Activated CD8-positive, alpha-beta memory T cell treated with anti-CD3 and anti-CD28 coated beads, Interleukin-2, amount 50 U/mL, for 24 hours (primary cell): ENCODE results near the gene PHF2.

Source experiments
- DNase-seq: peaks from one replicate; pipeline ENCODE4 v3.0.0-alpha.2; 2020; ENCODE audit errors: extremely low read depth

PHF2 gene

GRCh38 chr9:93587284-93587650, 10.9 kb downstream of the PHF2 start:
- DNase-seq = no peak

DNA sequence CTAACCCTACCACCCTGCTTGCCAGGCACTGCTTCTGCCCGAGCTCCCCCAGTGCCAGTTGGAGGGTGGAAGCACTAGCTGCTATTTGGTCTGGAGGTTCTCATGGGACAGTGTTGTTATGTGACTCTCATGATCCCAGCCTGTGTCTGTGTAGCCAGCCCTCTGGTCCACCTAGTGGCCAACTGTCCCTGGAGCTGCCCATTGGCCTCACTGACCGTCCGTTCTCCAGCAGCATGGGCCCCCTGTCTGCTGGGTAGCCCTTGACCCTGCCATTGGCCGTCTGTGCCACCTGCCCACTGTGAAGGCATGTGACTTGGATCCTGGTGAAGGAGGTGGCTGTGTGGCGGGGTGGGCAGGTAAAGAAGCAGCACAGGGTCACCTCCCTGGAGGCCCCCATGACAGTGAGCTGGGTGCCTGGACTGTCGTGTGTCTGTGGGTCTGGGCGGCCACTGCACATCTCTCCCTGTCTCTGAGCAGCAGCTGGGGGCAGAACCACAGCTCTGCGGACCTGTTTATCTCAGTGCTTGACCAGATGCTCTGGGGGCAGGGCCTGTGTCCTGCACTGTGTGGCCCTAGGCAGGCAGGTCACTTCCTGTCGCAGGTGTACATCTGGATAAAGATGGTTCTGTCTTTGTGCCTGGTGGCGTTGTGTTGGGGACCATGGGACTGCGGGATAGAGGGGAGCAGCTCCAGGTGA, 11.4 kb downstream of the PHF2 start:
- no peak for DNase-seq

DNA sequence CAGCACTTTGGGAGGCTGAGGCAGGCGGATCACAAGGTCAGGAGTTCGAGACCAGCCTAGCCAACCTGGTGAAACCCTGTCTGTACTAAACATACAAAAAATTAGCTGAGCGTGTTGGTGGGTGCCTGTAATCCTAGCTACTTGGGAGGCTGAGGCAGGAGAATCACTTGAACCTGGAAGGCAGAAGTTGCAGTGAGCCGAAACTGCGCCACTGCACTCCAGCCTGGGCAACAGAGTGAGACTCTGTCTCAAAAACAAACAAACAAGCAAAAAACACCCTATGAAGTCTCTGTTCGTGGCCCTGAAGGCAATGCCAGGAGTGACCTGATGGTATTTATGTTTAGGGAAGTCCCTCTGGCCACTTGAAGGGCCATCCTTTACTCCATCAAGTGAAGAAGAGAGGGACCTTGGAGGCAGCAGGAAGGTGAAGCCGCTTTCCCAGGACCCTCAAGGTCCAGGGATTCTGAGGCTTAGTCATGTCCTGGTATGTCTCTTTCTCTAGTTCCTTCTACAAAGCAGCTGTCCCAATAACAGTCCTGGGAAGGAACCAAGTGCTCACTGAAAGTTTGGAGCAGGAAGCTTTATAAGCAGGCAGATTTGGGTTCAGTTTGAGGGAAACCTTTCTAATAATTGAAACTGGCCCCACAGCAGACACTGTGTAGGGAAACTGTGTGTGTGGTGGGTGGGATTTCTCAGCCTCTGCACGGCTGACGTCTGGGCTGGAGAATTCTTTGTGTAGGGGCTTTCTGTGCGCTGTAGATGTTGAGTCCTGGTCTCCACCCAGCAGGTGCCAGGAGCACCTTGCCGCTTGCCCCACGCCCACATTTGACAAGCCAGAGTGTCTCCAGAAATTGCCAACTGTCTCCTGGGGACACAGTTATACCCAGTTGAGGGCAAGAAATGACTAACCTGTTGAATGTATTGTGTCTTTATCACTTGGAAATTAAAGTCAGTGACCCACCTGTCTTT, 12.5 kb downstream of the PHF2 start:
- no peak for DNase-seq

GRCh38 chr9:93589688-93590087, 13.3 kb downstream of the PHF2 start:
- DNase-seq = no peak

- DNase-seq = no peak
These were observed 14.3 kb downstream of the PHF2 start for GRCh38 chr9:93590609-93591234.

DNA sequence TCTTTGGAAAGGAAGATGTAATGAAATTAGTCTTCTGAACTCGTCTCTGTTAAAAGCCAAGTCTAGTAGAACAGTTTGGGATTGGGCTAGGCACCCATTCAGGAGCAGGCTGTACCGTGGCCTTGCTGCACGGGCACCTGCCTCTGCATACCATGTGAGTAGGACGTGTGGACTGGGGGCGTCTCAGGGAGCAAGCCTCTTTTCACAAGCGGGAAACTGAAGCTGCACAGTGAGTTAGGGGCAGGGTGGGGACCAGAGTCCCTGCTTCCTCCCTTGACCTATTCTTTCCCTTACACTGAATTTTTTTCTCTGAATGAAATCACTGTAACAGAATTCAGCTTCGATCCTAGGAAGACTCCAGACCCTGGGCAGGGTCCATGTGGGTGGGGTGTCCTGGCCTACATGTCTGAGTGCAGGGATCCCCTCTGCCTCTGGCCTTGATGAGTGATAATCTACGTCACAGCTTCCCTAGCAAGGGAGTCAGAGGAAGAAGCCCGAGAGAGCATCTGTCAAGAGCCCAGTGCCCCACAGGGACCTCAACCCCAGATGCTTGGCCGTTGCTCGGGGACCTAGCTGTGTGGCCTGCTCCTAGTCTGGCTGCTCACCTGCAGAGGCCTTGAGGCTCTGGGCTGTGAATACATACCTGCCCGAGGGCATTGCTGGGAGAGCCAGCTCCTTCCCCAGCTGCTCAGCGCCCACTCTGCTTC, 15.1 kb downstream of the PHF2 start:
- no peak for DNase-seq

- no peak for DNase-seq
These were observed 15.7 kb downstream of the PHF2 start for GRCh38 chr9:93592008-93592642.

DNA sequence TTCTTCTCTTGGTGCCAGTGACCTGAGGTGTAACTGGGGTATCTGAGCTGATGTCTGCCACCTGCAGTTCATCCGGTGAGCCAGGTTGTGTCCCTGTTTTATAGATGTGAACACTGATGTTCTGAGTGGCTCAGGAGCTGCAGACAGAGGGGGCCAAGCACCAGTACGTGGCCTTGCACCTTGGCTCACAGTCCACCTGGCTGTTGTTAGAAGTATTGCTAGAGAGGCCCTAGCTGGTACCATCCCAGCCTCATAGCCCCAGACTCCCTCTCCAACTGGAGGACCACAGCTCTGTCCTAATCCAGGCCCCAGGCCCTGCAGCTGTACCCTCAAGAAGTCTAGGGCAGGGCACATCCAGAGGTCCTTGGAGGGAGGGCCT, 16.2 kb downstream of the PHF2 start:
- no peak for DNase-seq

- no peak for DNase-seq
These were observed 16.8 kb downstream of the PHF2 start for GRCh38 chr9:93593144-93593658.

- no peak for DNase-seq
These were observed 17.8 kb downstream of the PHF2 start for GRCh38 chr9:93594041-93594756.

DNA sequence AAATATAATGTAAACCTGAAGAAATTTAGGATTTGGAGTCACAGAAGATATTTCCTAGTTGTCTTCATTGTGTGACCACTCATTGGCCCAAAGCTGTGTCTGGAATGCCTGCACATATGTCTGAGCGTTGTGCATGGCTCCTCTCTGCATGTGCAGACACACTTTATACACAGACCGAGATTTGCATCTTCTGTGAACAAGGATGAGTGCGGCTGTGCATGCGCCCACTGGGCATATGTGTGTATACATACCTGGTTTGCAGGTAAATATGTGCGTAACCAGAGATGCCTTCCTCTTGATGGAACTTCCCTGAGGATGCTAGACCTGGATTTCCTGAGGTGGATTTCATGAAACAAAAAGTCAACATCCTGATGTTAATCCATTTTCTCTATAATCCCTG, 19.1 kb downstream of the PHF2 start:
- DNase-seq = no peak

DNA sequence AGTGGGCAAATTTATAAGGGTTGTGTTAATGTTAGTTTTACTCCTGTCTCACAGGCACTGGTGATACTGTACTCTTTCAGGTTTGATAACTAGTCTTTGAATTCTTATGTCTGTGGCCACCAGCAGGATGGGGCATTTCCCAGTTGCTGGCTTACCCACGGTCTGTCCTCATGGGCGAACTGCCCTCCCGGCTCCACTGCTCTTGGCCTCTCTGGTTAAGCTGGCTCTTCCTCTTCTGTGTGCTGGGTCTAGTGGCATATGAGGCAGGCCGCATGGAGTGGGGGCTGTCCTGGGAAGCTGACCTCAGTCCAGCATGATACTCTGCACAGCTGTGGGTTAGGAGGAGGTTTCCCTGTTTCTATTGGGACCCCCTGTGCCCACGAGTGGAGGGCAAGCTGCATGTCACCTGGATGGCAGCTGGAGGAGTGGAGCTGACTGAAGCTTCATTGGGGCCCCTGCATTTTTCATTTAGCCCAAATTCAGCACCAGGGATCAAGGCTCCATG, 19.5 kb downstream of the PHF2 start:
- DNase-seq = no peak

DNA sequence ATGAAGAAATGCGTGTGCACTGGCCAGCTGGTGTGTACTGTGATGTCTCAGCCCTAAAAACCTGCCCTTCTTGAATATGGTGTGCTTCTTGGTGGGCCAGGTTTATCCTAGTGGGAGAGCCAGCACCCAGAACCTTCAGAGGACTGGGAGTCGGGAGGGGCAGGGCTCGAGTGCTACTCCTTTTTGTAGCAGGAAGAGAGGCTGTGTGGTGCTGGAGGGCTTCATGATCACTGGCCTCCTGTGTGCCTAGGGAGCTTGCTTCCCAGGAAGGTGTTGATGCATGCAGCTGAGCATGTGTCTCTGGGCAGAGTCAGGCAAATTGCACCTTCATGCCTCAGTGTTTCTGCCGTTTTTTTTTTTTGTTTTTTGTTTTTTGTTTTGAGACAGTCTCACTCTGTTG, 20.0 kb downstream of the PHF2 start:
- no peak for DNase-seq

- DNase-seq = no peak
These were observed 20.8 kb downstream of the PHF2 start for GRCh38 chr9:93597142-93597706.

GRCh38 chr9:93597871-93598646, 21.7 kb downstream of the PHF2 start:
- DNase-seq = no peak

DNA sequence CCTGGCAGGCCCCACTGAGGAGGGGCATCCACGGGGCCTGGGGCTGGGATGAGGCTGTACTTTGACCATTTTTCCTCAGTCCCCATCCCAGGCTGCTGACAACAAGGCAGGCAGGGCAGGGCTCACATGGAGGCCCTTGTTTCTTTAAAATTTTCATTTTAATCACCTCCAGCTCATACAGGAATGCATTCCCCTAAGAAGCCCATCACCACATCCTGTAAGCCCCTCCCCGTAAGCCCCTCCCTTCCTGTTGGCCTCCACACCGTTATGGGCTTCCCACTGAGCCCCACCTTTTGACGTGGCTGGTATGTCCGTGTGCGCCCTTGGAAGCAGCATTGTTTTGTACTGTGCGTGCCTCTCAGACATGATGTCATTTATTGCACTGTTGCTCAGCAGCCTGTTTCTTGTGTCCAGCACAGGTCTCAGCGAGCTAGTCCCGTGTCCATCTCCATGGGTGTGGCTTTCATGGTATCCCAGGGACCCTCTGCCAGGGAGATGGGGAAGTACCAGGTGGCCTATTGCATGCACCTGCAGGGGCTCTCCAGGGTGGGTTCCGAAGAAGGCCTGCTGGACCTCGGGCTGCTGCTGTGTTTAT, 22.4 kb downstream of the PHF2 start:
- no peak for DNase-seq

- DNase-seq = no peak
These were observed 23.4 kb downstream of the PHF2 start for GRCh38 chr9:93599571-93600403.

- no peak for DNase-seq
These were observed 24.1 kb downstream of the PHF2 start for GRCh38 chr9:93600504-93600903.
